Activated CD4-positive, alpha-beta T cell treated with anti-CD3 and anti-CD28 coated beads, Interleukin-2, Interleukin-6, amounts not matched to agents 100 ng/mL and 50 ng/mL, durations not matched to agents 16 hours and 8 hours (primary cell): ENCODE measurements around the gene MTG1.
A peak's percentile ranks its signal among the peaks of the same experiment; 100 is the strongest.
"Not testable (repeated sequence)": the region's sequence is repeated elsewhere in the genome, so short reads cannot be mapped to it uniquely, and the experiment has no call there.

Experiments used
- DNase-seq: peaks from one replicate; pipeline ENCODE4 v3.0.0-alpha.2; 2020

Gene MTG1

DNA sequence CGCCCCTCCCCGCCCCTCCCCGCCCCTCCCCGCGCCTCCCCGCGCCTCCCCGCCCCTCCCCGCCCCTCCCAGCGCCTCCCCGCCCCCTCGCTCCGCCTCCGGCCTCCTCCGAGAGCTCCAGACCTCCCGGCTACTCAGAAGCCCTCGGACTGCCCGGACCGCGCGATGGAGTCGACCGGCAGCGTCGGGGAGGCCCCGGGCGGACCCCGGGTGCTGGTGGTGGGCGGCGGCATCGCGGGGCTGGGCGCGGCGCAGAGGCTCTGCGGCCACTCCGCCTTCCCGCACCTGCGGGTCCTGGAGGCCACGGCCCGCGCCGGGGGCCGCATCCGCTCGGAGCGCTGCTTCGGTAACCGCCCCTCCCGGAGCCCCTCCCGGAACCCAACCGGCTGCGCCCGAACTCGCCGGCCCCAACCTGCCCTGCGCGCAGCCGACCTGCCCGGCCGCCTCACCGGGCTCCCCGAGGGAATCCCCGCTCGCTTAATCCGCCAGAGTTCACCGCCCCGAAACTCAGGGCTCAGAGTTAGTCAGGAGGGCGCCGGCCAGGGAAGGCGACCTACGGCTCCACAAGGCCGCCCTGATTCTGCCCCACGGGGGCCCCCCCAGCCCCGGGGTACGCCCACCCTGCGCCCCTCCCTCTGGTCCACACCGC lies 14.7 kb upstream of the MTG1 start, which contains the start of gene PAOX:
PAOX (plus strand) TSS at position 111 of the 649 bp plus-strand sequence; CDS start at position 166, 55 bp downstream.
- peak; percentile 44 for DNase-seq

DNA sequence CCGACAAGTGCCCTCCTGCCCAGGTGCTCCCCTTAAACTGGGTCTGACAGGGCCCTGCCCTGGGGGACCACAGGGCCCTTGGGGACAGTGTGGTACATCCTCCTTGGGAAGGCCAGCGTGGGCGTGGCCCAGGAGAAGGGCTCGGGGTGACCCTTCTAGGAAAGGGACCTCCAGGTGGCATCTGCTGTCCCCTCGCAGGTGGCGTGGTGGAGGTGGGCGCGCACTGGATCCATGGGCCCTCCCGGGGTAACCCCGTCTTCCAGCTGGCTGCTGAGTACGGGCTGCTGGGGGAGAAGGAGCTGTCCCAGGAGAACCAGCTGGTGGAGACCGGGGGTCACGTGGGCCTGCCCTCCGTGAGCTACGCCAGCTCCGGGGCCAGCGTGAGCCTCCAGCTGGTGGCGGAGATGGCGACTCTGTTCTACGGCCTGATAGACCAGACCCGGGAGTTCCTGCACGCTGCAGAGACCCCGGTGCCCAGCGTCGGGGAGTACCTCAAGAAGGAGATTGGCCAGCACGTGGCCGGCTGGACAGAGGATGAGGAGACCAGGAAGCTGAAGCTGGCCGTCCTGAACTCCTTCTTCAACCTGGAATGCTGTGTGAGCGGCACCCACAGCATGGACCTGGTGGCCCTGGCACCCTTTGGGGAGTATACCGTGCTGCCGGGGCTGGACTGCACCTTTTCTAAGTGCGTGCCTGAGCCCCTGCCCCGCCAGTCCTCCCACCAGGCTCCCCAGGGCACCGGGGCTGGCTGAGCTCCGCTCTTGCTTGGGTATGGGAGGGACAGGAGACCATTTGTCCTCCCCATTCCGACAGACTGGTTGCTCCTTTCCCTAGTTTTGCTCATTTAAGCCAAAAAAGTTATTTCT lies 13.9 kb upstream of the MTG1 start:
- no peak for DNase-seq

DNA sequence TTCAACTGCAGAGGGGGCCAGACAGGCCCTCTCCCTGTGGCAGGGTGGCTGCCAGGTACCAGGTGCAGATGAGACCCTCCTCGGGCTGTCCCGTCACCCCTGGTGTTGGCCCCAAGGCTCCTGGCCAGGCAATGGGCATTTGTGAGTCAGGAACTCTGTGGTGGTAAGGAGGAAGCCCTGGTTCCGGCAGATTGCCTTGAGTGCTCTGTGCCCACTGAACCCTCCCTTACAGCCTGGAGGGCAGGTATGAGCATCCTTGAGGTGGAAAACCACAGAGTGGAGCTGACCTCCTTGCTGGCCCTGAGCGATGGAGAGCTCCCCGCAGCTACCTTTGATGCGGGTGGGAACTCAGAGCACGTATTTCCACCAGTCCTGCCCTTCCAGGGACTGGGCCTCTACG lies 12.9 kb upstream of the MTG1 start:
- no peak for DNase-seq

DNA sequence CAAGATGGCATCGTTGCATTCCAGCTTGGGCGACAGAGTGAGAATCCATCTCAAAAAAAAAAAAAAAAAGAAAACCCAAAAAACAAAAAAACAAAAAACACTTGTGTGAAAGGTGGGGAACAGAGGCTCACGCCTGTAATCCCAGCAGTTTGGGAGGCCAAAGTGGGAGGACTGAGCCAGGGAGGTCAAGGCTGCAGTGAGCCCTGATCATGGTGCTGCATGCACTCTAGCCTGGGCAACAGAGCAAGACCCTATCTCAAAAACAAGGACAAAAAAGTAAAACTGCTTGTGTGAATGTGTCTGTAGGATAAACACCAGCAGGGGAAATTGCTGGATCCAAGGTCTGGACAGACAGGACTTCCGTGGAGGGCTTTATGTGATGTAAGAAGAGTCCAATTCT lies 10.4 kb upstream of the MTG1 start:
- no peak for DNase-seq

DNA sequence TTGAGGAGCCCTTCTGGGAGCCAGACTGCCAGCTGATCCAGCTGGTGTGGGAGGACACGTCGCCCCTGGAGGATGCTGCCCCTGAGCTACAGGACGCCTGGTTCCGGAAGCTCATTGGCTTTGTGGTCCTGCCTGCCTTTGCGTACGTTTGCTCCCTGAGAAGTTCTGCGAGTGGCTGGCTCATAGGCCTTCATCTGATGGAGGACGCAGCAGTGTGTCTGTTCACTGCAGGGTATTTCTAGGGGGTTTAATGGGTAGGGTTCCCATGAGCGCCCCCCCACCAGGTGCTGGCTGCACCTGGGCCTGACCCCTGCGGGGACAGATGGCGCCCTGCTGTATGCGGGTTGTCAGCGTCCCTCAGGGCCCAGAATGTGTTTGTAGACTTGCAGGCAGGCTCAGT lies 9.9 kb upstream of the MTG1 start:
- DNase-seq, result no peak

DNA sequence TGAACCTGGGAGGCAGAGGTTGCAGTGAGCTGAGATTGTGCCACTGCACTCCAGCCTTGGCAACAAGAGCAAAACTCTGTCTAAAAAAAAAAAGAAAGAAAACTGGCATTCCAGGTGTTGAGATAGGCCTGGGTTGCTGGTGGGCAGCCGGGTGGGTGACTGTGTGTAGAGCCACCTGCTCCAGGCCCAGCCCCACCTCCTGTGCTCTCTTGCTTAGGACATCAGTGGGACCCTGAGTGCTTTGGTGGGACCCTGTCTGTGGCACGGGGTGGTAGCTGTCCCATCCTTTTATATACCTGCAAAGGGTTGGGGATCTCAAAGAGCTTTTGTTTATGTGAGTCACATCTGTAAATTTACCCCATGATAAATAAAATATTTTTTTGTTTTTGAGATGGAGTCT lies 8.7 kb upstream of the MTG1 start:
- DNase-seq, result no peak

DNA sequence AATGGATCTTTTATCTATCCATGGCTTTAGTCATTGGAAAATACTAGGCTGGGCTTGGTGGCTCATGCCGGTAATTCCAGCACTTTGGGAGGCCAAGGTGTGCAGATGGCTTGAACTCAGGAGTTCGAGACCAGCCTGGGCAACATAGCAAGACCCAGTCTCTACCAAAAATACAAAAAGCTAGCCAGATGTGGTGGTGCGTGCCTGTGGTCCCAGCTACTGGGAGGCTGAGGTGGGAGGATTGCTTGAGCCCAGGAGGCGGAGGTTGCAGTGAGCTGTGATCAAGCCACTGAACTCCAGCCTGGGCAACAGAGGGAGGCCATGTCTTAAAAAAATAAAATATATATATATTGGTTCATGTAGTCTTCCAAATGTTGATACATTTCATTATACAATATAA lies 7.0 kb upstream of the MTG1 start:
- DNase-seq, result not testable (repeated sequence)

DNA sequence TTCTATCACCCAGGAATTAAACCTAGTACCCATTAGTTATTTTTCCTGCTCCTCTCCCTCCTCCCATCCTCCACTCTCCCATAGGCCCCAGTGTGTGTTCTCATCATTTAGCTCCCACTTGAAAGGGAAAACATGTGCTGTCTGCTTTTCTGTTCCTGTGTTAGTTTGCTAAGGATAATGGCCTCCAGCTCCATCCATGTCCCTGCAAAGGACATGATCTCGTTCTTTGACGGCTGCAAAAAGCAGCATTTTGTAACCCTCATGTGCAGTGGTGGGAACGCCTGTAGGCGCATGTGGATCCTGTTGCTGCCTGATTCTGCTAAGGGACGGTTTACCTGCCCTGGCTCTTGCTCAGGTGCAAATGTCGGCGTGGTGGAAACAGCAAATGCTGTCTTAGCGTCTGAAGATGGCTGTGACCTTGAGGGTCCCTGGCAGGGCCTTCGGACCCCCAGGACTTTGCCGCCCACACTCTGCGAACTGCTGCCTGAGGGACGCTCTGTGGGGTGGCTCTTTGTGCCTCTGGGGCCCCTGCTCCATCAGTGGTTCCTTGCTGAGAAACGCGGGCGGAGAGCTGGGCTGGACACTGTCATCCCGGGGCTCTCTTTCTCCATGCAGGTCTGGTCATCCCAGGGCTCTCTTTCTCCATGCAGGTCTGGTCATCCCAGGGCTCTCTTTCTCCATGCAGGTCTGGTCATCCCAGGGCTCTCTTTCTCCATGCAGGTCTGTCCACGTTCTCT lies 5.6 kb upstream of the MTG1 start:
- no peak for DNase-seq

DNA sequence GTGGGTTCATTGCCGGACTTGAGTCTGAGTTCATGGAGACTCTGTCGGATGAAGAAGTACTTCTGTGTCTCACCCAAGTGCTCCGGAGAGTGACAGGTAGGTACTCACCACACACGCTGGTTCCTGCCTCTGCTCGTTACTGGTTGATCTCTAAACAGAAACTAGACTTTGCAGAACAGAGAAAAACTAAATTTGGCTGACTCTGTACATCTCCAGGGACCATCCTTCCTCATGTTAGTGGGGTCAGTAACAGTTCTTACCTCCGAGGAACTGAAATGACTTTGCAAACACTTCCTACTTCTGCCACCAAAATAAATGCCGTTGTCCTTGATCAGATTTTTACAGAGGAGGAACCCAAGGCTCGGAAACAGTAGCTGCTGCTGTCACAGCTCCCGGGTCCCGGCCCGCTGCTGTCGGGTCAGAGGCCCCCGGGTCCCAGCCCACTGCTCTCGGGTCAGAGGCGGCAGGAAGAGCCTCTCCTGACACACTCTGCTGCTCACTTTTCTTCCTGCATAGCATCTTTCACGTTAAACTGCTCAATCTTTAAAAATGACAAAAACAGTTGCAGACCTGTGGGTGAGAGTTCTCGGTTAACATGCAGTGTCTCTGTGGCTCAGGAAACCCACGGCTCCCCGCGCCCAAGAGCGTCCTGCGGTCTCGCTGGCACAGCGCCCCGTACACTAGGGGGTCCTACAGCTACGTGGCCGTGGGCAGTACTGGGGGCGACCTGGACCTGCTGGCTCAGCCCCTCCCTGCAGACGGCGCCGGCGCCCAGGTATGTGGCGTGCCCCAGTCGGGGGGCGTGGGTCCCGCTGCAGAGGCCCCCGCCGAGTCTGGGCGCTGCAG lies 4.8 kb upstream of the MTG1 start:
- DNase-seq, result peak; percentile 59

DNA sequence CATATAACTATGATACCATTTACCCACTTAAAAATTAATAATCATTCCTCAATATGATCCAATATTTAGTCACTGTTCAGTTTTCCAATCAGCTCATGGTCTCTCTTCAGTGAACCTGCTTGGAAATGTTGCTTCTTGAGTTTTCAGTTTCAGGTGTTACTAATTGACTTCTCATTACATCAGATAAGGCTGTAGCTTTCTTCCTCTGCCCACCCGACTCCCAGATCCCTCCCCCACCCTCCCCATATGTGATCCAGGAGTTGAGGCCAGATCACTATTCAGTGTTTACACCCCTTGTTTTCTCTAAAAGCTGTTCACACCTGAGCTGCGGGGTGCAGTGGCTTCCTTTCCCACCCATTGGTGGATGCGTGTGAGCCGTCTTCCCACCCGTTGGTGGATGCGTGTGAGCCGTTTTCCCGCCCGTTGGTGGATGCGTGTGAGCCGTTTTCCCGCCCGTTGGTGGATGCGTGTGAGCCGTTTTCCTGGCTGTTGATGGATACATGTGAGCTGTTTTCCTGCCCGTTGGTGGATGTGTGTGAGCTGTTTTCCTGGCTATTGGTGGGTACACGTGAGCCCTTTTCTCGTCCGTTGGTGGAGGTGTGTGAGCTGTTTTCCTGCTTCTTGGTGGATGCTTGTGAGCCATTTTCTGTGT lies 3.2 kb upstream of the MTG1 start:
- no peak for DNase-seq

DNA sequence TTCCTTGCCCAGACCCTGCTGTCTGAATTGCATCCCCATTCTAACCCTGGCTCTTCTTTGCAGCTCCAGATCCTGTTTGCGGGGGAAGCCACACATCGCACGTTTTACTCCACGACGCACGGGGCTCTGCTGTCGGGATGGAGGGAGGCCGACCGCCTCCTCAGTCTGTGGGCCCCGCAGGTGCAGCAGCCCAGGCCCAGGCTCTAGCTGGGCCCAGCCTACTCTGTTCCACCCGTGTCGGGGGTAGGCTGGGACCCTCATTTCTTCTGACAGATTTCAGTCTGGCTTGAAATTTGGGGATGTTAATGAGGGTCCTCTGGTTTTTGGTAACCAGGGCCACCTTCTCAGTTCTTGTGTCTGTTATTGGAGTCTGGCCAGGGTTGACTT lies 2.7 kb upstream of the MTG1 start:
- DNase-seq, result no peak

DNA sequence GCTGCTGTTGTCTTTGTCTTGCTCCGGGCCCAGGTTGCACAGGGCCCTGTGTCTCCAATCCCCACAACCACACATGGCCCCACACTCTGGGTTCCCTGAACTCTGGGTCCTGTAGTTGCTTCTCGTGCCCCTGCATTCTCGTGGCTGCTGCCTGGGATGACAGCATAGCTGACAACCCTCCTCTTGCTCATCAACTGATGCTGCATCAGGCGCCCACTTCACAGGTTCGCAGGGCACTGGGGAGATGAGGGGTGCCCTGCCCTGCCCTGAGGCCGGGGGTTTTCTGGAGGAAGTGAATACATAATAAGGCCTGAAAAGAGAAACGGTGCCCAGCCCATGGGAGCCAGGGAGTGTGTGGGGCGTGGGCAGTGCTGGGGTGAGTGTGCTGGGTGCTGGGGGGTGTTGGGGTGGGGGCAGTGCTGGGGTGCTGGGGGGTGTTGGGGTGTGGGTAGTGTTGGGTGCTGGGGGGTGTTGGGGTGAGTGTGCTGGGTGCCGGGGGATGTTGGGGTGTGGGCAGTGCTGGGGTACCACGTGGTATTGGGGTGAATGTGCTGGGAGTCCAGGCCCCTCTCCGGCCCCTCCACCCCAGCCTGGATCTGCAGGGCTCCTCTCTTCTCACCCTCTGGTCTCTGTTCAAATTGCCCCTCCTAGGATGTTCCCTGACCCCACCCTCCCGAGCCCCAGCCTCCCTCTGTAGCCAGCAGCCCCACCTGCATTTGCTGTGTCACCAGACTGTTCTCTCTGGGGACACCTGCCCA lies 2.0 kb upstream of the MTG1 start:
- no peak for DNase-seq

DNA sequence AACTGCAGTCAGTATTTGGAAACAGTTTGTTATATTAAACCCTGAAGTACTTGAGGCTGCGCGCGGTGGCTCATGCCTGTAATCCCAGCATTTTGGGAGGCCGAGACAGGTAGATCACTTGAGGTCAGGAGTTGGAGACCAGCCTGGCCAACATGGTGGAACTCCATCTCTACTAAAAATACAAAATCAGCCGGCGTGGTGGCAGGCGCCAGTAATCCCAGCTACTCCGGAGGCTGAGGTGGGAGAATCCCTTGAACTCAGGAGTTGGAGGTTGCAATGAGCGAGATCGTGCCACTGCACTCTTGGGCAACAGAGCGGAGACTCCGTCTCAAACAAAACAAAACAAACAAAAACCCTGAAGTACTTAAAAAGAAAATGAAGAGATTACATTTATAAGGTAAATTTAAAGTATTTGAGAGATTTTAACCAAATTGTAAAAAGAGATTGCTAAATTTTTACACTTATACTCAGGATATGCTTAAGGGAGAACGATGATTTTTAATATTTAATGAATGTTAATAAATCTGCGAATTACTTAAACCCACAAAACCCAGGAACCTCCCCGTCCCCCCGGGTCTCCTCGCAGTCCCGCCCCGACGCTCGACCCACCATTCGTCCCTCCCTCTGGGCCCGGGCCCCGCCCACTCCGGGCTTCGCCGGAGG lies 425 bp upstream of the MTG1 start:
- DNase-seq, result no peak

DNA sequence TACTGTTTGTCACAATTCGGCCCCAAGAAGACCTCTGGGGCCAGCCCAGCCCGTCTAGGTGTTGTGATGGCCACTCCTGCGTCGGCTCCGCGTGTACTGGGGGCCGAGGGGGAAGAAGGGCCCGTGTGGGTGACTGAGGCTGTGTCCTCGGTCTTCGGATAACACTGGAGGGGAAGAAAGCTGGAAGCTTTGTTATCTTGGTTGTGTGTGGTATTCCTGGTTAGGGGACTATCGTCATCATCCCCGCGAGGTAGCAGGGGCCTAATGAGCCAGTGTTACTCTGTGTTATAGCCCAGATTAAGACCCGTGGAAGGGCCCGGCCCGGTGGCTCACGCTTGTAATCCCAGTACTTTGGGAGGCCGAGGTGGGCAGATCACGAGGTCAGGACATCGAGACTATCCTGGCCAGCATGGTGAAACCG lies 854 bp downstream of the MTG1 start:
- DNase-seq, result no peak

DNA sequence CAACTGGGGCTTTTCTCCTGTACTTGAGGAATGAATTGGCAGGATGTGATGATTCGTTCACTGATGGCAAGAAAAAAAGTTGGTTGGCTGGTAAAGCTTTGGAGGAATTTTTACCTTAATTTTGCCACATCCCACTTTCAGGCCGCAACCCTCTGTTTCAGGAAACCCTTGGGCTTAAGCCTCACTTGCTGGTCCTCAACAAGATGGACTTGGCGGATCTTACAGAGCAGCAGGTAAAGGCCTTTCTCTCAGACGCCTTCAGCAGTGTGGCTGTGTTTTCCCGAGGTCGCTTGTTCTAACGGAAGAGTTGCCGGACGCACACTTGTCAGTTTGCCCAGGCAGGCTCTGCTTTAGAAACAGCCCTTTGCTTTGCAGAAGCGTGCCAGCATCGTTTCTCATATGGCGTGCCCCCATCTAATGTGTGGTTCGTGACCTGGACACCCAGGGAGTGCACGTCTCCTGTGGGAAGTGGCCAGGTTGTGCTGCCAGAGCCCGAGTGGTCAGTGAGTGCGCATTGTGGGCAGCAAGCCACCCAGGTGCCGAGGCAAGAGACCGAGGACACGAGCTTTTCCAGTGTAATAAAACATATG lies 2.2 kb downstream of the MTG1 start:
- DNase-seq, result no peak

DNA sequence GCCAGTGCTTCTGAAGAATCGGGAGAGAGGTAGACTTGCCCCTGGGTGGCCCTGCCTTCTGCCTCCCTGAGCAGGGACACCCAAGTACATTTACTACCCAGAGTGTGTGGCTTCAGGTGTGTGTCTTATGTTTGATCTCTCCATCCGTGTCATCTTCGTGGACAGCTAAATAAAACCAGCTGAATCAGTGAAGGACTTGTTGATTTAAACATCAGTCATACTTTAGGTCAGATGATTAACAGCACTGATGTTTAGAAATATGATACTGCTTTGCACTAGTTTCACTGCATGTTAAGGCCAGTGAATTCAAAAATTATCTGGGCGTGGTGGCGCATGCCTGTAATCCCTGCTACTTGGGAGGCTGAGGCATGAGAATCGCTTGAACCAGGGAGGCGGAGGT lies 4.0 kb downstream of the MTG1 start:
- DNase-seq, result no peak

DNA sequence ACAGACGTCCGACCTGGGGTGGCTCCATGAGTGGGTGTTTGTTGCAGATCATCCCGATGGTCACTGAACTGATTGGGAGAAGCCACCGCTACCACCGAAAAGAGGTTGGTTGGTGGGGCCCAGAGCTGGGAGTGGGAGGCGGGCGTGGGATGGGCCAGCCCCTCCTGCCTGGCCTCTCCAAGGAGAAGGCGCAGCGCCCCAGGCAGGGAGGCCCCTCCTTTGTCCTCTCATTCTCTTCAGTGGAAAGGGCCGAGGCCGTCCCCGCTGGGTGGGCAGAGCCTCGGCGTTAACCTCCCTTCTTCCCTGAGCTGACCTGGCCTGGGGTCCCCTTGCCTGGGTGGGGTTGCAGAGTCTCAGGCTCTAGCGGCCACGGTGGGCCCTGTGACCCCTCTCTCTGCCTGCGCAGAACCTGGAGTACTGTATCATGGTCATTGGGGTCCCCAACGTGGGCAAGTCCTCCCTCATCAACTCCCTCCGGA lies 5.2 kb downstream of the MTG1 start:
- DNase-seq, result no peak

DNA sequence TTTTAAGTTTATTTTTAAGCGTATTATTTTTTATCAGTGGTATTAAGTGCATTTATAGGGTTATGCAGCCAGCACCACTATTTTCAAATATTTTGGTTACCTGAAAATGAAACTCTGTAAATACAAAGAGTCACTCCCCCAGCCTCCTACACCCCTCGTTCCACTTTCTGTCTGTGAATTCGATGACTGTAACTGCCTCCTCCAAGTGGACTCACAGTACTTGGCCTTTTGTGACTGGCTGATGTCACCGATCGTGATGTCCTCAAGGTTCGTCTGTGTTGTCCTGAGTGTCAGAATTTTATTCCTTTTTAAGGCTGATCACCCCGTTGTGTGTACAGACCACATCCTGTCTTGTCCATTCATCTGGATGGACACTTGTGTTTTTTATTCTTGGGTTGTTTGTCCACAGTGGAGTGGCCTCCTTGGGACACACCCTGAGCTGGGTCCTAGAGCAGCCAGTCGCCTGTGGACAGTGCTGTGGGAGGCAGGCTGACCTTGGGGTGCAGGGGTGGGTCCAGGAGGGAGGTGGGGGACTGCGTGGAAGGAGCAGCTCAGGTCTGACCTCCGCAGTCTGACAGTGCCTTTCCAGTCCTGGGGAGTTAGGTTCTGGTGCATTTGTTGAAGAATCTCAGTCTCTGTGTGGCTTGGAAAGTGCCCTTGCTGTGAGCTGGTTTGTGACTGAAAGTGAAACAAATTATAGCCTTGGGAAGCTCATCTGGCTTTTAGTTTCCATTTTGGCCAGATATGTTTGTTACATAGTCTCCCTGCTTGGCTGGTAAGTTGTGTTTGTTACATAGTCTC lies 6.9 kb downstream of the MTG1 start:
- peak; percentile 49 for DNase-seq

DNA sequence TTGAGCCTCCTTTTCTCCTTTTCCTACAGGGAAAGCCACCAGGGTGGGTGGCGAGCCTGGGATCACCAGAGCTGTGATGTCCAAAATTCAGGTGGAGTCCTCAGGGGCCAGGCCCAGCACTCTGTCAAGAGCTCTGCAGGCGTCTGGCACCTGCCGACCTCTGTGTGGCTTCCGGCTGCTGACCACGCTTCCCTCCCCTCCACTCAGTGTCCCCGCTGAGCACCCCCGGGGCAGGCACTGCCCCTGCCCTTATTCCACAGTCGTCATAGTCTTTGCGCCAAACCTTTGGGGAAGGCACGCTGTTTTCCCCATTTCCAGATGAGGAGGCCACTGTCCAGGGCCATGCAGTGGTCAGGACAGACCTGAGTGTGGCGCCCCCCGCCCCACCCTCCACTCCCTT lies 7.5 kb downstream of the MTG1 start:
- no peak for DNase-seq
